ACC112 (cell line): ENCODE data around the gene DENND4A.

Experiments
- H2AFZ ChIP-seq: fragments of 200-600 bp; sonication (generic); one replicate; pipeline ENCODE4 v1.6.0; 2017; ENCODE audit warnings: antibody characterized with exemption, low read length; ENCODE audit not compliant: unreplicated experiment
- H3K27ac ChIP-seq: fragments of 200-600 bp; sonication (generic); 2 replicates; pipeline ENCODE4 v1.5.1; 2014; ENCODE audit warnings: low read depth, mild to moderate bottlenecking, antibody characterized with exemption, low read length, moderate library complexity
- H3K27me3 ChIP-seq: fragments of 200-600 bp; sonication (generic); 2 replicates; pipeline ENCODE4 v1.6.1; 2014; ENCODE audit warnings: mild to moderate bottlenecking, antibody characterized with exemption, low read length, moderate library complexity, mixed read lengths; ENCODE audit not compliant: insufficient read depth
- H3K36me3 ChIP-seq: fragments of 200-600 bp; sonication (generic); 2 replicates; pipeline ENCODE4 v1.6.1; 2016; ENCODE audit warnings: mild to moderate bottlenecking, antibody characterized with exemption, low read length, moderate library complexity, mixed read lengths; ENCODE audit not compliant: insufficient read depth
- H3K4me1 ChIP-seq: fragments of 200-600 bp; sonication (generic); one replicate; pipeline ENCODE4 v1.6.1; 2016; ENCODE audit warnings: low read length, mixed read lengths; ENCODE audit not compliant: insufficient read depth, unreplicated experiment, control insufficient read depth
- H3K4me3 ChIP-seq: fragments of 200-600 bp; sonication (generic); 2 replicates; pipeline ENCODE4 v1.5.1; 2014; ENCODE audit warnings: mild to moderate bottlenecking, low read depth, low read length
- H3K79me2 ChIP-seq: fragments of 200-600 bp; sonication (generic); one replicate; pipeline ENCODE4 v1.6.0; 2016; ENCODE audit warnings: low read length; ENCODE audit not compliant: control insufficient read depth, unreplicated experiment, insufficient read depth

Gene DENND4A

DNA sequence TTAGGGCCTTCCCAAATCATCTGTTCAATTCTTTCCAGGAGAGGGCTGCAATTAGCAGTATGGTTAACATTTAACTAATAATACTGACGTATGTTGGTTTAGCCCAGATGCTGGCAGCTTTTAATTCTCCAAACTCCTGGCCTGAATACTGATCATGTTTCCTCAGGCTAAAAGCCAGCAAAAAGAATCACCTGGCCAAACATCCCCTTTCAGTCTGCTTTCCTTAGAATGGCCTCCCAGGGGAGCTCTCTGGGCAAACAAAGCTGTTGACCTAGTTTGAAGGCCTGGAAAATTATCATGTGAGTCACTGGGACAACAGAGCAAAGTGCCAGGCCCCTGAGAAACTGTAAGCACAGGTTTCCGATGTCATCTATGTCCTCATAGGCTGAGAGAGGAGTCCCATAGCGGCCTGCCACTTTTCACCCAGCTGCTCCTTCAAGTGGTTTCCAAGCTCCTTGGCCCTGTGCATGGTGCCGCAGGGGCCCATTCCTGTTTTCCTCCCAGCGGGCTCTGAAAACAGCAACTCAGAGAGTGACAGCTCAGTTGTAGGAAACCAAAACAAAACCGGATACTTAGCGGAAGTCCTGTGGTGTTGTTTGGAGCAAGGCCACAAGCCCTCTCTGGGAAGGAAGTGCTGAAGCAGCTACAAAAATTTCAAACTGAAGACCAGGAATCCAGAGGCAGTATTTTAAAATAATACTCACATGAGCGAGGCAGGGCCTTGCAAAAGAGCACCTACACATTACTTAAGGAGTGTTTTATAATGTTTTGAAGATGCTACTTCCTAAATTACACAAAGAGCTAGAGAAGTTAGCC is 40.7 kb upstream of the DENND4A start:
- no peaks in the 10 kb centered on the region for H3K27me3 ChIP-seq
- H3K4me1 ChIP-seq, result peaks cover 23% of the 10 kb centered on the region
- H3K79me2 ChIP-seq, result no peaks in the 10 kb centered on the region
- H3K4me3 ChIP-seq, result peak overlapping the region; percentile 50
- H3K27ac ChIP-seq, result peak overlapping the region; percentile 89
- peak overlapping the region; percentile 90 for H2AFZ ChIP-seq
- H3K36me3 ChIP-seq, result no peaks in the 10 kb centered on the region

- Histone ChIP-seq H3K36me3 (no peaks in the 10 kb centered on the region), H3K4me1 (peaks cover 27% of the 10 kb centered on the region), H3K4me3 (no peak overlapping the region), H2AFZ (no peak overlapping the region), H3K79me2 (no peaks in the 10 kb centered on the region), H3K27ac (no peak overlapping the region), H3K27me3 (no peaks in the 10 kb centered on the region)
Observed at GRCh38 chr15:65829130-65829764, 37.2 kb upstream of the DENND4A start.

DNA sequence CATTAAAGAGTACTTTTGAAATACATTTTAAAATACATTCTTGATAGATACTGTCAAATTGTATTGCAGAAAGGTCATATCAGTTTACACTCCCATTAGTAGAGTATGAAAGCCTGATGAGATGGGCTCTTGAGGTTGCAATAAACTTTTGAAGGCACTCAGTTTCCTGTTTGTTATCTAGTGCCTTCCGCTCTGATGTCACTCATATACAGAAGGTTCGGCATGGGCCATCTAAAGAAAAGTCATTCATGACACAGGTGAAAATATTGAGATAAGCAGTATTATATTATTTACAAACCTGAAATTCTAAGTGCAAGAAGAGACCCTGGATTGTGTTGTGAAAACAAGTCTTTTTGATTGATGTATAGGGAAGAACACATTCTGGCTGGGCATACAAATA is 36.5 kb upstream of the DENND4A start:
- Histone ChIP-seq H3K36me3 (no peaks in the 10 kb centered on the region), H2AFZ (no peak overlapping the region), H3K4me3 (no peak overlapping the region), H3K4me1 (peaks cover 21% of the 10 kb centered on the region), H3K79me2 (no peaks in the 10 kb centered on the region), H3K27me3 (no peaks in the 10 kb centered on the region), H3K27ac (no peak overlapping the region)

GRCh38 chr15:65827065-65827464 is 35.0 kb upstream of the DENND4A start:
- Histone ChIP-seq H3K27ac (no peak overlapping the region), H2AFZ (no peak overlapping the region), H3K79me2 (no peaks in the 10 kb centered on the region), H3K4me3 (no peak overlapping the region), H3K27me3 (no peaks in the 10 kb centered on the region), H3K36me3 (no peaks in the 10 kb centered on the region), H3K4me1 (peaks cover 8% of the 10 kb centered on the region)

GRCh38 chr15:65824941-65825544 is 33.0 kb upstream of the DENND4A start:
- Histone ChIP-seq H3K4me3 (no peak overlapping the region), H3K27me3 (no peaks in the 10 kb centered on the region), H3K79me2 (no peaks in the 10 kb centered on the region), H3K4me1 (peaks cover 11% of the 10 kb centered on the region), H2AFZ (no peak overlapping the region), H3K36me3 (no peaks in the 10 kb centered on the region), H3K27ac (no peak overlapping the region)

DNA sequence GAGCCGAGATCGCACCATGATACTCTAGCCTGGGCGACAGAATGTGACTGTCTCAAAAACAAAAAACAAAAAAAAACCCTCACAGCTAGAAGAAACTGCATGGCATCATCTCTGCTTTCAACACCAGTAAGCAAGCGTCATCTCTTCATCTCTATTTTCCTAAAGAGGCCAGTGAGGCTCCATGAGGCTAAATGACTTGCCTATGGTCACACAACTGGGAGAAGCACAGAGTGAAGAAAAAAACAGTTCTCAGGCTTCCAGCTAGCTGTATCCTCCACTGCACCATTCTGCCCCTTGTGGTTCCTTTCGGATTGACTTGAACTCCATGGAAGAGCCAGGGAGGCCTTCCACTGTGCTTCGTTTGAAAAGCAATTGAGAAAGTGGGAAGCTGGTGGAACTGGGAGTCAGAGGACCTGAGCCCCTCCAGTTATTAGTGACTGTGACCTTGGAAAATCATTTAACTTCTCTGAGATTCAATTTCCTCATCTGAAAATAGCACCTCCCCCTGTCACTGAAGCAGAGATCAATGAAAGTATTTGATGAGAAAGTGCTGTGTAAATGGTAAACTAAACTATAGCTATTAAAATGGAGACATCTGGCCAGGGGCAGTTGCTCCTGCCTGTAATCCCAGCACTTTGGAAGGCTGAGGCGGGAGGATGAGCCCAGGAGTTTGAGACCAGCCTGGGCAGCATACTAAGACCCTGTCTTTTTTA is 32.1 kb upstream of the DENND4A start:
- Histone ChIP-seq H3K4me3 (no peak overlapping the region), H3K36me3 (no peaks in the 10 kb centered on the region), H3K79me2 (no peaks in the 10 kb centered on the region), H3K27ac (no peak overlapping the region), H3K4me1 (peaks cover 19% of the 10 kb centered on the region), H2AFZ (peak overlapping the region; percentile 77), H3K27me3 (no peaks in the 10 kb centered on the region)

GRCh38 chr15:65822316-65822715 is 30.2 kb upstream of the DENND4A start:
- H3K4me1 ChIP-seq, result peaks cover 19% of the 10 kb centered on the region
- H3K27ac ChIP-seq, result no peak overlapping the region
- H2AFZ ChIP-seq, result no peak overlapping the region
- H3K4me3 ChIP-seq, result no peak overlapping the region
- H3K27me3 ChIP-seq, result no peaks in the 10 kb centered on the region
- H3K79me2 ChIP-seq, result no peaks in the 10 kb centered on the region
- H3K36me3 ChIP-seq, result no peaks in the 10 kb centered on the region

DNA sequence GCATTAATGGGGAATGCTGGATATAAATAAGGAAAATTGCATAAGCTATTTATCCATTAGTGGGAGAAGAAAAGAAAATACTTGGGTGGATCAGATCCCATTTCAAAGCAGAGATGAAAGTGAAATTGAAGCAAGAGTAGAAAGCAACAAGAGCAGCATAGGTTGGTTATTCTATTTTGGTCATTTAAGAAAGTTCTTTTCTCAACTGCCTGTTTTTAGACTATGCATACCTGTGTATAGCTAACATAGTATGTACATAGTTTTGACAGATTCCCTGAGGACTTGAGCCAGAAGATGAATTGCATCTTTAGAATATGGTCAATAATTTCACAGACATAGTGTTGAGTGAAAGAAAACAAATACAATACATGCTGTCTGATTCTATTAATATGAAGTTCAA is 29.0 kb upstream of the DENND4A start:
- no peaks in the 10 kb centered on the region for H3K27me3 ChIP-seq
- no peaks in the 10 kb centered on the region for H3K36me3 ChIP-seq
- H3K27ac ChIP-seq, result no peak overlapping the region
- peaks cover 19% of the 10 kb centered on the region for H3K4me1 ChIP-seq
- no peaks in the 10 kb centered on the region for H3K79me2 ChIP-seq
- H3K4me3 ChIP-seq, result no peak overlapping the region
- no peak overlapping the region for H2AFZ ChIP-seq

DNA sequence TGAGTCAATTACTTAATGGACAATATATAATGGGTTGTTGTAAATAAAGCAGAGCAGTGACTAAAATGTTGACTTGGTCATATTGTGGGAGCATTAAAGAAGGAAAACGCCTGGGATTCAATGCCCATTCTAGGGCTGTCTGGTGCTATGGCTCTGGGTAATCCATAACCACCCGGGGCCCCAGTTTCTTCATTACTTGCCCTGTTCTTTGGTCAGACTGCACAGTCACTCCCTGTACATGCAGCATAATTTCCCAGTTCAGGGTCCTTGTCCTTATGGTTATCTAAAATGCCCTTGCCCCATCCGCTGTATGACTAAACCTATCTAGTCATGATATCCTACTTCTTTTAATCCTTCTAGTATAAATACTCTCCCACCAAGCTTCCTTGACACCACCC is 27.5 kb upstream of the DENND4A start:
- no peak overlapping the region for H3K27ac ChIP-seq
- H3K36me3 ChIP-seq, result no peaks in the 10 kb centered on the region
- H3K4me1 ChIP-seq, result peaks cover 11% of the 10 kb centered on the region
- no peaks in the 10 kb centered on the region for H3K79me2 ChIP-seq
- H3K4me3 ChIP-seq, result no peak overlapping the region
- no peak overlapping the region for H2AFZ ChIP-seq
- H3K27me3 ChIP-seq, result no peaks in the 10 kb centered on the region

- Histone ChIP-seq H2AFZ (no peak overlapping the region), H3K4me1 (peaks cover 11% of the 10 kb centered on the region)
Observed at GRCh38 chr15:65818927-65819562, 27.0 kb upstream of the DENND4A start.

More at GRCh38 chr15:65818927-65819562, 27.0 kb upstream of the DENND4A start:
- H3K79me2 ChIP-seq, result no peaks in the 10 kb centered on the region
- H3K27ac ChIP-seq, result no peak overlapping the region
- no peak overlapping the region for H3K4me3 ChIP-seq
- no peaks in the 10 kb centered on the region for H3K36me3 ChIP-seq
- H3K27me3 ChIP-seq, result no peaks in the 10 kb centered on the region
